ENCODE results near the gene TNFRSF1B.

Gene TNFRSF1B

GRCh38 chr1:12200208-12200607 lies 33.4 kb downstream of the TNFRSF1B start:
- Histone ChIP-seq H3K27ac (no peak overlapping the region), H3K36me3 (ENCODE audit: control insufficient read depth, insufficient read depth, low read length) (no peaks in the 10 kb centered on the region), H3K4me3 (ENCODE audit: low read depth, low read length) (no peak overlapping the region), H3K9me3 (ENCODE audit: control insufficient read depth, low read length) (no peaks in the 10 kb centered on the region), H3K9ac (no peak overlapping the region), H3K79me2 (no peaks in the 10 kb centered on the region), H3K27me3 (ENCODE audit: control insufficient read depth, insufficient read depth, low read length) (no peaks in the 10 kb centered on the region), H3K4me1 (no peaks in the 10 kb centered on the region), H2AFZ (no peak overlapping the region), H3K4me2 (ENCODE audit: low read length) (no peak overlapping the region)
- TF ChIP-seq, protein P1, sequence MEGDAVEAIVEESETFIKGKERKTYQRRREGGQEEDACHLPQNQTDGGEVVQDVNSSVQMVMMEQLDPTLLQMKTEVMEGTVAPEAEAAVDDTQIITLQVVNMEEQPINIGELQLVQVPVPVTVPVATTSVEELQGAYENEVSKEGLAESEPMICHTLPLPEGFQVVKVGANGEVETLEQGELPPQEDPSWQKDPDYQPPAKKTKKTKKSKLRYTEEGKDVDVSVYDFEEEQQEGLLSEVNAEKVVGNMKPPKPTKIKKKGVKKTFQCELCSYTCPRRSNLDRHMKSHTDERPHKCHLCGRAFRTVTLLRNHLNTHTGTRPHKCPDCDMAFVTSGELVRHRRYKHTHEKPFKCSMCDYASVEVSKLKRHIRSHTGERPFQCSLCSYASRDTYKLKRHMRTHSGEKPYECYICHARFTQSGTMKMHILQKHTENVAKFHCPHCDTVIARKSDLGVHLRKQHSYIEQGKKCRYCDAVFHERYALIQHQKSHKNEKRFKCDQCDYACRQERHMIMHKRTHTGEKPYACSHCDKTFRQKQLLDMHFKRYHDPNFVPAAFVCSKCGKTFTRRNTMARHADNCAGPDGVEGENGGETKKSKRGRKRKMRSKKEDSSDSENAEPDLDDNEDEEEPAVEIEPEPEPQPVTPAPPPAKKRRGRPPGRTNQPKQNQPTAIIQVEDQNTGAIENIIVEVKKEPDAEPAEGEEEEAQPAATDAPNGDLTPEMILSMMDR (IDR thresholded peaks at IDR 0.05): no peak

GRCh38 chr1:12201352-12202189 lies 34.8 kb downstream of the TNFRSF1B start:
- Histone ChIP-seq H3K79me2 (no peaks in the 10 kb centered on the region), H3K4me2 (ENCODE audit: low read length) (no peak overlapping the region), H3K9me3 (ENCODE audit: control insufficient read depth, low read length) (no peaks in the 10 kb centered on the region), H3K27ac (no peak overlapping the region), H2AFZ (no peak overlapping the region), H3K36me3 (ENCODE audit: control insufficient read depth, insufficient read depth, low read length) (no peaks in the 10 kb centered on the region), H3K27me3 (ENCODE audit: control insufficient read depth, insufficient read depth, low read length) (no peaks in the 10 kb centered on the region), H3K4me1 (no peaks in the 10 kb centered on the region), H3K9ac (no peak overlapping the region), H3K4me3 (ENCODE audit: low read depth, low read length) (no peak overlapping the region)
- TF ChIP-seq, protein P1 (IDR thresholded peaks at IDR 0.05): no peak

DNA sequence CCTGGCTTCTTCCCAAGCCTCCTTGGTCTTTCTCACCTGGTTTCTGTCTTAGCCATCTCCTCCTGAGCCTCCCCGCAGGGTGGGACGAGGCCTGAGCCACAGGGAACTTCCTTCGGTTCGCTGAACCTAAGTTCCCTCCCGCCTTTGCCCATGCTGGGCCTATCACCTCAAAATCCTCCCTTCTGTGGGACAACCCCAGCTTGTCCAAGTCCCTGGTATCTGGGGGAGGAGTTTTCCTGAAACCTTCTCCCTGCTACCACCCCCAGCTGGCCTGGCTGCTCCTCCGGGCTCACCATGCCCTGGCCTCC lies 35.4 kb downstream of the TNFRSF1B start:
- Histone ChIP-seq H3K27ac (no peak overlapping the region), H3K79me2 (no peaks in the 10 kb centered on the region), H3K9me3 (ENCODE audit: control insufficient read depth, low read length) (no peaks in the 10 kb centered on the region), H3K9ac (no peak overlapping the region), H3K4me1 (no peaks in the 10 kb centered on the region), H3K36me3 (ENCODE audit: control insufficient read depth, insufficient read depth, low read length) (no peaks in the 10 kb centered on the region), H2AFZ (no peak overlapping the region), H3K27me3 (ENCODE audit: control insufficient read depth, insufficient read depth, low read length) (no peaks in the 10 kb centered on the region), H3K4me3 (ENCODE audit: low read depth, low read length) (no peak overlapping the region), H3K4me2 (ENCODE audit: low read length) (no peak overlapping the region)
- TF ChIP-seq, protein P1 (IDR thresholded peaks at IDR 0.05): no peak

DNA sequence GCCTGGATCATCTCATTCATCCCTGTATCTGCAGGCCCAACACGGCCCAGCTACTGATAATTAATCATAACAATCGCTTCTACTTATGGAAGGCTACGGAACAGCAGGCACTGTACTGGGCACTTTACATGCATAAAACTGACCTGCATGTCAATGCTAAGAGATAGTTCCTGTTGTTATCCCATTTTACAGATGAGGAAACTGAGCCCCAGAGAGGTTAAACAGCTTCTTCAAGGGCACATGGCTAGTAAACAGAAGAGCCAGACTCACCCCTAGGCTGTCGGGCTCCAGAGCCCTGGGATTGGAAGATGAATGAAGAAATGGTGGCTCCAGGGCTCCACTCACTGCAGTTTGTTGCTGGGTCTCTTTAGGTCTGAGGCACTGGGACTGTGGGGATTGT lies 35.8 kb downstream of the TNFRSF1B start:
- H3K9me3 ChIP-seq (ENCODE audit: control insufficient read depth, low read length): no peaks in the 10 kb centered on the region
- TF ChIP-seq, protein P1 (IDR thresholded peaks at IDR 0.05): no peak

More for the DNA sequence above, 35.8 kb downstream of the TNFRSF1B start:
- Histone ChIP-seq H3K79me2 (no peaks in the 10 kb centered on the region), H3K4me2 (ENCODE audit: low read length) (no peak overlapping the region), H2AFZ (no peak overlapping the region), H3K27me3 (ENCODE audit: control insufficient read depth, insufficient read depth, low read length) (no peaks in the 10 kb centered on the region), H3K36me3 (ENCODE audit: control insufficient read depth, insufficient read depth, low read length) (no peaks in the 10 kb centered on the region), H3K4me1 (no peaks in the 10 kb centered on the region), H3K27ac (no peak overlapping the region), H3K4me3 (ENCODE audit: low read depth, low read length) (no peak overlapping the region), H3K9ac (no peak overlapping the region)

All from parathyroid adenoma (tissue), 2 donors.